ENCODE results near the gene CDK14. TPM values are rescaled to one million over a fixed set of nuclear protein-coding genes. Genes with fewer than 3 reads are reported as not detected.
A peak's percentile ranks its signal among the peaks of the same experiment; 100 is the strongest.

CDK14 gene
- polyA plus RNA-seq, 10 donors: 19.1 to 25.8 (median 21.8) TPM

GRCh38 chr7:90836937-90837336 lies 240.8 kb downstream of the CDK14 start:
- DNase-seq: no peak

GRCh38 chr7:90838799-90839198 lies 242.7 kb downstream of the CDK14 start:
- no peak for DNase-seq

GRCh38 chr7:90839316-90839715 lies 243.2 kb downstream of the CDK14 start:
- DNase-seq: no peak

- no peak for DNase-seq
Observed at GRCh38 chr7:90839727-90840291, 243.7 kb downstream of the CDK14 start.

GRCh38 chr7:90841759-90842429 lies 245.8 kb downstream of the CDK14 start:
- DNase-seq: no peak

GRCh38 chr7:90842430-90842788 lies 246.3 kb downstream of the CDK14 start:
- DNase-seq: no peak

- DNase-seq: peak in 2 of 3 donors; percentile 44 to 54
Observed at GRCh38 chr7:90843472-90843871, 247.4 kb downstream of the CDK14 start.

- no peak for DNase-seq
Observed at GRCh38 chr7:90844421-90844820, 248.3 kb downstream of the CDK14 start.

GRCh38 chr7:90846192-90846591 lies 250.1 kb downstream of the CDK14 start:
- DNase-seq: no peak

- DNase-seq: no peak
Observed at GRCh38 chr7:90850066-90850465, 253.9 kb downstream of the CDK14 start.

GRCh38 chr7:90850471-90850870 lies 254.3 kb downstream of the CDK14 start:
- no peak for DNase-seq

GRCh38 chr7:90853205-90853604 lies 257.1 kb downstream of the CDK14 start:
- DNase-seq: no peak

- no peak for DNase-seq
Observed at GRCh38 chr7:90856351-90857070, 260.4 kb downstream of the CDK14 start.

GRCh38 chr7:90857603-90858002 lies 261.5 kb downstream of the CDK14 start:
- DNase-seq: no peak

- no peak for DNase-seq
Observed at GRCh38 chr7:90858546-90858945, 262.4 kb downstream of the CDK14 start.

GRCh38 chr7:90859521-90859920 lies 263.4 kb downstream of the CDK14 start:
- no peak for DNase-seq

GRCh38 chr7:90864088-90864487 lies 268.0 kb downstream of the CDK14 start:
- DNase-seq: no peak

GRCh38 chr7:90869335-90869734 lies 273.2 kb downstream of the CDK14 start:
- DNase-seq: no peak

GRCh38 chr7:90876701-90877100 lies 280.6 kb downstream of the CDK14 start:
- no peak for DNase-seq

- DNase-seq: no peak
Observed at GRCh38 chr7:90877201-90877600, 281.1 kb downstream of the CDK14 start.

- DNase-seq: peak; percentile 10 to 38 (median 10)
Observed at GRCh38 chr7:90879924-90880323, 283.8 kb downstream of the CDK14 start.

- peak in 2 of 3 donors; percentile 38 to 53 for DNase-seq
Observed at GRCh38 chr7:90886416-90886815, 290.3 kb downstream of the CDK14 start.

- no peak for DNase-seq
Observed at GRCh38 chr7:90889210-90889609, 293.1 kb downstream of the CDK14 start.
